Stimulated activated CD4-positive, alpha-beta T cell treated with anti-CD3 and anti-CD28 coated beads, Interleukin-15, amount 100 ng/mL, for 1 hour (primary cell): ENCODE results near the gene SSR4.
"Not testable (repeated sequence)": the region's sequence is repeated elsewhere in the genome, so short reads cannot be mapped to it uniquely, and the experiment has no call there.

ENCODE experiments used
- DNase-seq, 2 donors: peaks; one replicate each; pipeline ENCODE4 v3.0.0-alpha.2; 2020; ENCODE audit warnings: low read depth in 1 of 2, low spot score in 1 of 2

The SSR4 gene

DNA sequence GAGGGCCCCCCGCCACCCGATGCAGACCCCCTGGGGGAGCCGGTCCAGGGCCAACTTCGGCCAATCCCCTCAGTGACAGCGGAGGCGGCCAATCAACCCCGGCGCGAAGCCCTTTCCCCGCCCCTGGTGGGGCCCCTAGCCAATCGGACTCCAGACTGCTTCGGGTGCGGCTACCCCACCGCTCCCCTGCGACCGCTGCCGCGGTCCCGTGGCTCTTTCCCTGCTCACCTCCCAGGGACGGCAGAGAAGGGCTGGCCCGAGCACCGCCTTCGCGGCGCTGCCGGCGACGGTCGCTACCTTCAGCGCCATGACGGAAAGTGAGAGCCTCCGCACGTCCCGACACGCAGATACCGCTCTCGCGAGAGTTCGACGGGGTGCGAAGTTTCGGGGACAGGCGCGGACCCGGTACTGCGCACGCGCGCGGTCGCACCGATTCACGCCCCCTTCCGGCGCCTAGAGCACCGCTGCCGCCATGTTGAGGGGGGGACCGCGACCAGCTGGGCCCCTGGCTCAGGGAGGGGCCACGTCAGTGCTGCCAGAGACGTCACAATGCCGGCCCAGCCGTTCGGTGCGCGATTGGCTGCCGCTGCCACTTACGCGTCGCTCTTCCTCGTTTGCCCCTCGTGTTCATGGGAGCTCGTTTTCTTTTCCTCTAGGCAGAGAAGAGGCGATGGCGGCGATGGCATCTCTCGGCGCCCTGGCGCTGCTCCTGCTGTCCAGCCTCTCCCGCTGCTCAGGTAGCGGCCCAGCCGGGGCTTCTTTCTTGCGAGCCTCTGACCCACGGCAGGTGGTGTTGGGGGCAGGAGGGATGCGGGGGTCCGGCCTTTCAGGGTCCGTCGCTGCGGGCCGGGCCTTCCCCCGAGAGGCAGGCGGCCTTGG is at the start of gene SSR4, which contains the start of gene IDH3G:
Gene SSR4 (plus strand): TSS at position 651 of the 879 bp plus-strand sequence. CDS start 20 bp downstream, at position 671.
Gene IDH3G (minus strand): TSS at position 358 of the 879 bp plus-strand sequence. CDS start 49 bp downstream, at position 309.
- DNase-seq = peak; percentile 83 to 84

DNA sequence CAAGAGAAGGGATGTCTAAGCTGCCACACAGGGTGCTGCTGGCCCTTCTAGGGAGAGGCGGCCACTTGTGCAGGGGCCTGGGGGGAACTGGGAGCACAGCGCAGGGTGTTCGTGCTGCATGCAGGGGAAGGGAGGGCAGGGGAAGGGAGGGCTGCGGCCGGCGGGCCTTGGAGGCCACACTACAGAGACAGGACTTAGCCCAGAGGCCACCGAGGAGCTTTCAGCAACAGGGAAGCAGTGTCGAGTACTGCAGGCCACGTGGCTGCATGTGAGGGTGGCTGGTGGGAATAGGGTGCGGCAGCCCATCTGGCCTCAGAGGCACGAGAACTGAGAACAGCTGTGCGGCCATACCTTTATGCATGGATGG is 49.4 kb upstream of the SSR4 start:
- not testable (repeated sequence) for DNase-seq

DNA sequence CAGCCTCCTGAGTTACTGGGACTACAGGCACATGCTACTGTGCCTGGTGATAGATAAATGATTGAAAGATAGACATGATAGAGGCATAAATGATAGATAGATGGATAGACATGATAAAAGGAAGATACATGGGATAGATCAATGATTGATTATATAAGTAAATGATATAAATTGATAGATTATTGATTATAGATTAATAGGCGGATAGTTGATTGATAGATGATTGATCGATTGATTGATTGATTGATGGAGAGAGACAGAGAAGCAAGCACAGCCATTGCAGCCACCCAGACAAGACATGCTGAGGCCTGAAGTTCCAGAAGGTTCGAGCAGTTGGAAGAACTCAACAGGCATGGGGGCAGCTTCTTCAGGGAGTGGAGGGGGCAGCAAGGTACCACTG is 48.1 kb upstream of the SSR4 start:
- no peak for DNase-seq

DNA sequence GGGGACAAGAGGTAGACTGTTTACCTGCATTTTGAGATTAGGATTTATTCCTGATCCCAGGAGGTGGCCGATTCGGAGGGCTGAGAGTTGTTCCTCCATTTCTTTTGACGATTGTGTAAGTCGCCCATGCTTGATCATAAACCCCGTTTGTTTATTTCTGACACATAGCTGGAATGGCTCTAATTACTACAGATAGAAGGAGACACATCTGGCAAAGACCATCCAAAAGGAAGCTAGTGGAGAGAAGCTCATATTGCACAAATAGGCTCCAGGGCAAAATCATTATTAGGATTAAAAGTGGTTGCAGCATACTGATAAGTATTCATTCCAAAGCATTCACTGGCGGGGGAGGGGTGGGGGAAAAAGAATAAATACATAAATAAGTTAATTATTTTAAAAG is 47.5 kb upstream of the SSR4 start:
- not testable (repeated sequence) for DNase-seq

DNA sequence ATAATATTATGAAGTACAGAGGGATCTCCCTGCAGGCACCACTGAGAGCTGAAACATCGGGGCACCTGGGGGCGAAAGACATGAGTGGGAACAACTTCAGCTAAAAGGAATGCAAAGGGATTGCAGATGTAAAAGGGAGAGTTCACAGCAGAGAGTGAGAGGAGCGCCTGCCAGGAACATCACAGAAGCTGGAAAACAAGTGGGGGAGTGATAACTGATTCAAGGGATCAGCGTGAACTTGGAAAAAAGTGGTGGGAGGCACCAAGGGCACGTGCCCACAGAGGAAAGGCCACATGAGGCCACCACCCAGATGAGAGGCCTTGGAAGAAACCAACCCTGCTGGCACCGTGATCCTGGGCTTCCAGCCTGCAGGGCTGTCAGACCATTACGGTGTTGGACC is 45.5 kb upstream of the SSR4 start:
- DNase-seq = not testable (repeated sequence)

DNA sequence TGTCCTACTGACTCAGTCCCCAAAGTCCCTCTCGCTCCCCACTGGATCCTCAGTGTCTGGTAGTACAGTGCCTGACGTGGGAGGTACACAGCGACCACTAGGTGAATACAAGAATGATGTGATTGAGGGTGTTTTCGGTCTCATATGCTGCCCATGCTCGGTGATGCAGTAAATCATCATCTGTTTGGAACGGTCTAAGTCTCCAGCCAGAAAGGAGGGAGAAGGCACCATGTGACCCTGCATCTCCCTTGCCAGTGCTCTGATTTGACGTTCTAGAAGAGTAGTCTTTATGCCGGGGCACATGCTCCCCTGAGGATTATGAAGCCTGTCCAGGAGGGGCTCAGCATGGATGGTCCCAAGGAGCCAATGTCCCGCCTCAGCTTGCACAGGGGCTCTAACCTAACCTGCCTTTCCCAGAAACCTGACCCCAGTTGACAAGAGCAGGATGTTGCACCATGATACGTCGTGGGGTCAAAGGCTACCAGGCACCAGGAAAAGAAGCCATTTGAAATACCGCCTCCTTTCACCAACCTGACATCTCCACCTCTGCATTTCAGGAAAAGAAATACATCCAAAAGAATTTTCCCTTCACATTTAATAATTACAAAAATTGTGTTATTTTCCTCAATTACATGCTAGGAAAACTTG is 44.2 kb upstream of the SSR4 start:
- no peak for DNase-seq

DNA sequence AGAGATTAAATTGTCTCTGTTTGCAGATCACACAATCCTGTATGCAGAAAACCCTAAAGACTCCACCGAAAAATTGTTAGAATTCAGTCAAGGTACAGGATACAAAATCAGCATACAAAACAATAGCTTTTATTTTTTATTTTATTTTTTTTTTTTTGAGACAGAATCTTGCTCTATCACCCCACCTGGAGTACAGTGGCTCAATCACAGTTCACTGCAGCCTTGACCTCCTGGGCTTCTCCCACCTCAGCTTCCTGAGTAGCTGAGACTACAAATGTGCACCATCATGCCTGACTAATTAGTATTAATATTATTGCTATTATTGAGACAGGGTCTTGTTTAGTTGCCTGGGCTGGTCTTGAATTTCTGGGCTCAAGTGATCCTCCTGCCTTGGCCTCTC is 39.3 kb upstream of the SSR4 start:
- no peak for DNase-seq

DNA sequence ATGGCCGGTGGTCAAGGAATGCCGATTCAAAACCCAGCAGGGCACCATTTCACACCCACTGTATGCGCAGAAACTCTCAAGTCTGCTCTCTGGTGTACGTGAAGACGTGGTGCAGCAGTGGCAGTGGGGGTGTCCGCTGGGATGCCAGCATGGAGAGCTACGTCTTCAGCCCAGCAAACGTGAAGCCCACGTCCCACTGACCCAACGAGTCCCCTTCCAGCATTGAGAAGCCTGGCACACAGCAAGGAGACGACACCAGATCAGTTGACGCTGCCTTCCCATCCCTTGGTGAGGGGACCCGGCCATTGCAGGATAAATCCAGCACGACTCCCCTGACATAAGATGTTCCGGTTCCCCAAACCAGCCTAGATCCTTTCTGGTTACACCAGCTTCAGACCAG is 32.6 kb upstream of the SSR4 start:
- no peak for DNase-seq

DNA sequence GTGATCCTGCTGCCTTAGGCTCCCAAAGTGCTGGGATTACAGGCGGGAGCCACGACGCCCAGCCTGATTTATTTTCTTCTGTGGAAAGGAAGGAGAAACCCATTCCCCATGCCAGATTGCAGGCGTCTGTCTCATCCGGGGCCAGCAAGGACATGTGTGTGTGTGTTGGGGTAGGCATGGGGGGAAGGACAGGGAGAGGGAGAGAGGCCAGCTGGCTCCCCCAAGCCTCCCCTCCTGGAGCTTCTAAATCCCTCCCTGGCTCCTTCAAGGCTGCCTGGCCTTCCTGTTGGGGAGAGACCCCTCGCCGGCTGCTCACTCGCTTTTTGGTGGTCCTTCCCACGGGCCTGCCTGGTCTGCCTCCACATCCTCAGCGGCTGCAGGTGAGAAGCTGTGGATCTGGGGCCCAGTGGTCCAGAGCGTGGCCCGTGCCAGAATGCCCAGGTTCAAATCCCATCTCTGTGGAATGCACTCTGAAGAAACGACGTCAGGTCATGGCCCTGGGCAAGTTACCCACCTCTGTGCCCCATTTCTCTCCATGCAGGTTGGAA is 31.8 kb upstream of the SSR4 start:
- DNase-seq = no peak

DNA sequence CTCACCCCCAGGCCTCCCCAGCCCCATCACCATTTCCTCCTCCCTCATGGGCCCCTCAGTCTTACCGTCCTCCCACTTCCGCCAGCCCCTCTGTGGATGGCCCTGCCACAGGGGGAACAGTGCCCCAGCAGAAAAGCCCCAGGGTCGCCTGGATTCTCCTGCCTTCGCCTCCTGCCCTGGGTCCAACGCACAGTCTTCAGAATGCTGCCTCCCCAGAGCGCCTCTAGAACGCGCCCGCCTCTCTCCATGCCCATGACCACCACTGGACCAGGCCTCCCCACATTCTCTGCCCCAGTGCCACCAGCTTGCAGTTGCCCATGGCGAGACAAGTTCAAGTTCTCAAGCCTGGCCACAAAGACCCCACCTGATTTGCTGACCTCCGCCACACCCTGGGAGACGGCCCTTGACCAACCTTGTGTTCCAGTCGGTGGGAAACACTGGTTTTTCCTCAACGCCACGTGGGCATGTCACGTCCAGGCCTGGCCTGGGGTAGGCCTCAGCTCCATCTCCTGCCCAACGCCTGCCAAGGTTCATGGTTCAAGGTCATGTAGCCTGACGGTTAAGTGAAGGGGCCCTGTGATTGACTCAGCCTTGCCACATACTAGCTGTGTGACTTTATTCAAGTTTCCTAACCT is 31.1 kb upstream of the SSR4 start:
- DNase-seq = no peak

DNA sequence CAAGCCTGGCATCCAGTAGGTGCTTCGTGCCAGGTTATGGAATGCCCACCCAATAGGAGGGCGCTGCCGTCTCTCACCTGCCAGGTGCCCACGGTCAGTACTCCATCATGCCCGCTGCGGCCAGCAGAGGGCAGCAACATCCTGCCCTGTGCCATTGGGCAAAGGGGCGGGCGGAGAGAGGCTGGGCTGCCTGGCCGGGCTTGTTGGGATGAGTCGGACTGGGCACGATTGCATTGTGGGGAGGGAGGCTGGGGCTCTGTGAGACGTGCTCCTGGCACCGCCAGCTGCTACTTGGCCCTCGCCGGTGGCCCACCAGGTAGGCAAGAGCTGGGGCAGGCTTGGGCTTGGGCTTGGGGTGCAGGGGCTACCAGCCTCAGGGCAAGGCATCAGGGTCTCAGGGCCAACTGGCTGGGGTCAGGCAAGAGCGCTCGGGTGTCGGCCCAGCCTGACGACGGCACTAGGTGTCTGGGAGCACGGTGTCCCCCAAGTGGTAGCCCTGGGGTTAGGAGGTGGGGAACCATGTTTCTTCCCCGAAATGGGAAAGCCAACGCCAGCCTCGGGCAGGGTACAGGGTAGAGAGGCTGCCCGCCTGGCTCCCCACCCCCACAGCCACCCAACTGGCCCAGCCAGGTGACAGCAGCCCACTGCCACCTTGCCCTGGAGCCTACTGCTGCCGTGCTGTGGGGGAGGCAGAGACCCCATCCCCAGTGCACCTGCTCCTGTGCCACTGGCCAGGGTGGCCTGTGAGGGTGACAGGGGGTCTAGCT is 30.3 kb upstream of the SSR4 start, which contains the start of gene PLXNB3:
Gene PLXNB3 (plus strand): TSS at position 261 of the 767 bp plus-strand sequence. CDS start 1,287 bp downstream, outside the sequence.
- DNase-seq = peak; percentile 51 to 60

DNA sequence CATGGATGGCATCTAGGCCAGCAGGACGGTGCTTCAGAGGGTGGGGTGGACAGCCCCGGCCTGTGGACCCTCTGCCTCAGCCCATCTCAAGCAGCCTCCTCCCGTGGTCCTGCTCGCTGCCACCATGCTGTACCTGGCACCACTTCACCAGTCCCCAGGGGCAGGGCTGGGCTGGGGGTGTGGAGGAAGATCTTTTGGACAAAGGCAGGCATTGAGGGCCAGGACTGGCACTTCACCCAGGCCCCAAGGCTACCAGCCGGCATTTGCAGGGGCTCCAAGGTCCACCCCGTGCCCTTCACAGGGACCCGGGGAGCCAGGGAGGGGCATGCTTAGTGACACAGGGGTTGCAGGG is 29.7 kb upstream of the SSR4 start:
- no peak for DNase-seq

DNA sequence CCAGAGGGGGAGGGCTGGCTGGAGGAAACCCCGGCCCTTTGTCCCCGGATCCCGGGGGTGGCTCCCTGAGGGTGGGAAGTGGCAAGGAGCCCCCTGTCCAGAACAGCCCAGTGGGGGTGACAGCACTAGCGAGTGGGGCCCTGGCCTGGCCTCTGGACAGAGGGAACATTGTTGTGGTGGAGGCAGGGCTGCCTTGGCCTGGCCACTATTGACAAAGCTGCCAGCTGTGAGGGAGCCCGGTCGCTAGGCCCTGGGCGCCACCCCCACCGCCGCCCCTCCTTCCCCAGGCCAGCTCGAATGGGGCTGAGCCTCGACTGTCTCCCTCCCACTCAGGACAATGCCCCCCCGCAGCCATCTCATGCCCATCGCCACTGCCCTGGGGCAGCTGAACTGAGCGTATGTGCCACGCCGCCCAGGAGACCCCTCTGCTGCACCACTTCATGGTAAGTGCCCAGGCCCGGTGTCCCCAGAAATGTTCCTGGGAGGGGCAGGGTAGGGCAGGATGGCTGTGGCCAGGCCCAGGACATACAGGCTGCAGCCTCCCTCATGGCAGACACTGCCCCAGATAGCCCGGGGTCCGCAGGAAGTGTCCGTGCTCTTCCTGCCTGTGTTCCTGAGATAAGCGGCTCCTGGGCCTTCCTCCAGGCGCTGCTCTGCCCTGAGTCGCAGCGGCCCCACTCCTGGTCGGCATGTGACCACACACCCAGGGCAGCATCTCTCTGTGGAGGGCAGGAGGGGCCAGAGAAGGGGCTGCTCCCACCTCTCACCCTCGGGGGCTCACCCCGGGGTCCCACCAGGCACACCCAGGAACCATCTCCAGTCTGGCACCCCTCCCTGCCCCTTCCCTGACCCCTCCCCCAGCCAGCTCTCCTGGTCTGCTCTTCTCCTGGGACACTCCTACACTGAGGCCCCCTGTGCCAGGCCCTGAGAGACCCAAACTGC is 29.1 kb upstream of the SSR4 start:
- DNase-seq = no peak

DNA sequence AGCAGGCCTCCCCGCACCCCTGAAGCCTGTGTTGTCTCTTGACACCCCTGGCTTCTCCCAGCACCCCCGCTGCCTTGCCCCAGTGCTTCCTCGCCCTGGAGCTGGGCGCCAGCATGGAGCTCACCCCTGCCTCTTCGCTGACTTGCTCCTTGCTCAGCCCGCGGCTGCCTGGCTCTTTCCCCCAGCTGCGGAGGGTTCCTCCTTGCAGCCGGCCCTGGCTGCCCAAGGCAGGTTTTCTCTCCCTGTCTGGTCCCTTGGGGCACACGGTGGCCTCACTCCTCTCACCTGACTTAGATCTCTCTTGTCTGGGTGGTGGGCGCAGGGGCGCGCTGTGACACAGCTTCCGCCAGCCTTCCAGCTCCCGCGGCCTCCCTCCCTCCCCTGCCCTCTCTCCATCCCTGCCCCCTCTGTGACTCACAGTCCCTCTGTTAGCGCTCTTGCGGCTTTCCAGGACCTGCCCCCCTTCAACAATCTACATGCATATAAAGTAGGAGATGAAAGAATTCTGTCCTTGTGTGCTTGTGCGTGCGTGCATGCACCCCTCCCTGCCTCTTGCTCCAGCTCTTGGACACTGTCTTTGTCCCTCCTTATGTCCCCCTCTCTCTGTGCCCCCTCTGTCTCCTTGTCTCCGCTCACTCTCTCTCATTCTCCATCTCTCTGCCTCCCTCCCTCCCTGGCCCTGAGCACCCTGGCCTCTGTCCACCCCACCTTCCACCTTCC is 28.2 kb upstream of the SSR4 start:
- peak in 1 of 2 donors; percentile 8 for DNase-seq

DNA sequence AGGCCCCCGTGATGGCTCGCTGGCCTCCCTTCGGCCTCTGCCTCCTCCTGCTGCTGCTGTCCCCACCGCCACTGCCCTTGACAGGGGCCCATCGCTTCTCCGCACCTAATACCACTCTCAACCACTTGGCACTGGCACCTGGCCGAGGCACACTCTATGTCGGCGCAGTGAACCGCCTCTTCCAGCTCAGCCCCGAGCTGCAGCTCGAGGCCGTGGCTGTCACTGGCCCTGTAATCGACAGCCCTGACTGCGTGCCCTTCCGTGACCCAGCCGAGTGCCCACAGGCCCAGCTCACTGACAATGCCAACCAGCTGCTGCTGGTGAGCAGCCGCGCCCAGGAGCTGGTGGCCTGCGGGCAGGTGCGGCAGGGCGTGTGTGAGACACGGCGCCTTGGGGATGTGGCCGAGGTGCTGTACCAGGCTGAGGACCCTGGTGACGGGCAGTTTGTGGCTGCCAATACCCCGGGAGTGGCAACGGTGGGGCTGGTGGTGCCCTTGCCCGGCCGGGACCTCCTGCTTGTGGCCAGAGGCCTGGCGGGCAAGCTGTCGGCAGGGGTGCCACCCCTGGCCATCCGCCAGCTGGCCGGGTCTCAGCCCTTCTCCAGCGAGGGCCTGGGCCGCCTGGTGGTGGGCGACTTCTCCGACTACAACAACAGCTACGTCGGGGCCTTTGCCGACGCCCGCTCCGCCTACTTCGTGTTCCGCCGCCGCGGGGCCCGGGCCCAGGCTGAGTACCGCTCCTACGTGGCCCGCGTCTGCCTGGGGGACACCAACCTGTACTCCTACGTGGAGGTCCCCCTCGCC is 27.4 kb upstream of the SSR4 start:
- no peak for DNase-seq

DNA sequence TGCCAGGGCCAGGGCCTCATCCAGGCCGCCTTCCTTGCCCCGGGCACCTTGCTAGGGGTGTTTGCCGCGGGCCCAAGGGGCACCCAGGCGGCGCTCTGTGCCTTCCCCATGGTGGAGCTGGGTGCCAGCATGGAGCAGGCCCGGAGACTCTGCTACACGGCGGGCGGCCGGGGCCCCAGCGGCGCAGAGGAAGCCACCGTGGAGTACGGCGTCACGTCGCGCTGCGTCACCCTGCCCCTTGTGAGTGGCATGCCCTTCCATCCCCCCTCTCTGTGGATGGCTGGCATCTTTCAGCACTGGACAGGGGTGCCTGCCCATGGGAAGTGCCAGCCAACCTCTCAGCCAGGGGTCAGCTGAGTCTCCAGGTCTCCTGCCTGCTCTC is 26.8 kb upstream of the SSR4 start:
- no peak for DNase-seq

DNA sequence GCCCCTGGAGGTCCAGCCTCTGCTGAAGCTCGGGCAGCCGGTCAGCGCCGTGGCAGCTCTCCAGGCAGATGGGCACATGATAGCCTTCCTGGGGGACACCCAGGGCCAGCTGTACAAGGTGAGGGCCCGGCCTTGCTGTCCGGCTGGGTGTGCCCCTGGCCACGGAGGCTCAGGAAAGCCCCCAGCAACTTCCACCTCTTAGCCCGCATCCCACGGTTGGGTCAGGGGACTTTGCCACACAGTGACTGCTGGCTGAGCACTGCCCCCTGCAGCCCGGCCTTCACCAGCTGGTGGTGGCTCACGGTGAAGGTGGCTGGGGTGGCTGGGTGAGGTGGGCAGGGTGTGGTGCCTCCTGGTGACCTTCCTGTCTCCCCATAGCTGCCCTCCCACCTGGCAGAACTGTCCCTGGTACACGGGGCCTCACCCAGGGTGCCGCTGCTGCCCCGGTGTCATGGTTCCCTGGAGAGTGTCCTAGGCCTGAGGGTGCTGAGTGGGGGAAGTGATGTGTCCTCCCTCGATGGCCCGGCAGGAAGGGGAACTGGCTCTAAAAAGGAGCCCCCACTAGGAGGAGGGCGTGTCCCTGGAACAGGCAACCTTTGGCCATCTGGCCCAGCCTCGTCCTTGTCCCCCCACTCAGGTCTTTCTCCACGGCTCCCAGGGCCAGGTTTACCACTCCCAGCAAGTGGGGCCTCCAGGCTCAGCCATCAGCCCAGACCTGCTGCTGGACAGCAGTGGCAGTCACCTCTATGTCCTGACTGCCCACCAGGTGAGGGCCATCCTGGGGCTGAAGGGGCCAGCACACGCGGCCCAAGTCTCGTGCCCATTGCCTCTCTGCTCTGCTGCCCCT is 25.9 kb upstream of the SSR4 start:
- no peak for DNase-seq
